Activated CD4-positive, alpha-beta memory T cell treated with anti-CD3 and anti-CD28 coated beads, Interleukin-2, amount 10 ng/mL, durations not matched to agents 7 days and 5 days (primary cell): ENCODE measurements around the gene PPFIA4. TPM values are rescaled to one million over a fixed set of nuclear protein-coding genes. Genes with fewer than 3 reads are reported as not detected.
"Not testable (repeated sequence)": the region's sequence is repeated elsewhere in the genome, so short reads cannot be mapped to it uniquely, and the experiment has no call there.

Experiments used
- CTCF ChIA-PET: fragments of 350-600 bp; sonication (Branson Sonifier 250); formaldehyde crosslinking; loops from one replicate; lab custom pipeline; 2021; ENCODE audit warnings: antibody characterized with exemption, inconsistent platforms; lab: Charles Lee
- POLR2A ChIA-PET: fragments of 350-600 bp; sonication (Branson Sonifier 250); formaldehyde crosslinking; loops from one replicate; lab custom pipeline; 2021; ENCODE audit warnings: antibody characterized with exemption; lab: Charles Lee
- DNase-seq: peaks from one replicate; pipeline ENCODE4 v3.0.0-alpha.2; 2020
- H3K27ac Mint-ChIP-seq: one replicate; pipeline ENCODE4 v1.8.0; 2021; ENCODE audit warnings: mild to moderate bottlenecking, mixed read lengths
- H3K27me3 Mint-ChIP-seq: one replicate; pipeline ENCODE4 v1.8.0; 2021; ENCODE audit warnings: mixed read lengths
- H3K36me3 Mint-ChIP-seq: one replicate; pipeline ENCODE4 v1.8.0; 2021; ENCODE audit warnings: low read depth, mixed read lengths
- H3K4me1 Mint-ChIP-seq: one replicate; pipeline ENCODE4 v1.8.0; 2021; ENCODE audit warnings: mixed read lengths
- H3K4me3 Mint-ChIP-seq: one replicate; pipeline ENCODE4 v1.8.0; 2021; ENCODE audit warnings: mild to moderate bottlenecking, mixed read lengths
- H3K9me3 Mint-ChIP-seq: one replicate; pipeline ENCODE4 v1.8.0; 2021; ENCODE audit warnings: mixed read lengths
- total RNA-seq, 2 experiments: library from RNA; stranded (reverse); gene quantifications; one replicate each; pipeline ENCODE4 v1.2.3, GENCODE V29; 2021

PPFIA4 gene
- 10 to 100 TPM; 28.9 to 29.3 TPM for total RNA-seq

DNA sequence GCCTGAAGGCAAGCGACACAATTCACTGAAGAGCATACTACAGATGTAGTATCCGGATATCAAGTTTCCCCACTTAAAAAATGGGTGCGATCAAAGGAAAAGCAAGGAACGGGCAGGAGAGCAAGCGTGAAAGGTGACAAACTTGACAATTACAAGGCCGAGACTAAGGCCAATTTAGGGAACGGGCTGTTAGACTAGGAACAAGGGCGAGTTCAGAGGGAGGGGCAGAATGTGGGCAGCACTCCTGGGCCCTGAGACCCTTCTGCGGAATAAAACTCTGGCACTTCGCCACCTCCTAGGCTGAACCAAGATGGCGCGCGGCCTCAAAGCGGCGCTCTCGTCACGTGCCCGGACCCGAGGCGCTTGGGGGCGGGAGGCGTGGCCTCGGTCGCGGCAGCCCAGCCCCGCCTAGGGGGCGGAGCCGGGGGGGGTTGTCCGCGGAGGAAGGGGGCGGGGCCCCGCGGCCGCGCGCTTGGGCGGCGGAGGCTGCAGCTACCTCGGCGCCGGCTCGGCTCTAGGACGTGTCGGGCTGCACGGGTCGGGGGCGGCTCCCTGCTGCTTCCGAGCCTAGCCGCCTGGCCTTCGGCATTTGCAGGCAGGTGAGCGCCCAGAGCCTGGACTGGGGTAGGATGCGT is at the start of gene PPFIA4:
TSS of gene PPFIA4 (plus strand) at position 461 of the 635 bp plus-strand sequence. CDS start 12,518 bp downstream, outside the sequence.
- Mint-ChIP-seq H3K27me3 (peaks cover 14% of the 10 kb centered on the region), H3K4me1 (peaks cover 22% of the 10 kb centered on the region), H3K9me3 (no peaks in the 10 kb centered on the region), H3K27ac (peak within 1 kb of the TSS; percentile 52), H3K36me3 (peaks cover 40% of the 10 kb centered on the region), H3K4me3 (peak within 1 kb of the TSS; percentile 73)
- ChIA-PET POLR2A (interaction anchor here (1.0 to 3.3 kb wide), 3 partner anchors 19 to 684 kb away, joined by 3 to 27 read pairs (median 3); partner anchors contain the start of genes TMEM183A and UBE2T), CTCF (interaction anchor here (0.9 to 2.5 kb wide), 5 partner anchors 12 to 241 kb away, joined by 3 to 25 read pairs (median 4); no protein-coding TSS in a partner anchor)
- peak; percentile 92 for DNase-seq

GRCh38 chr1:202976633-202977032 is 49.7 kb upstream of the PPFIA4 start:
- no peak overlapping the region for H3K27ac Mint-ChIP-seq
- no peaks in the 10 kb centered on the region for H3K4me1 Mint-ChIP-seq
- ChIA-PET CTCF (no interaction called here), POLR2A (no interaction called here)
- no peak for DNase-seq
- no peaks in the 10 kb centered on the region for H3K36me3 Mint-ChIP-seq
- H3K27me3 Mint-ChIP-seq: peaks cover 47% of the 10 kb centered on the region
- no peak overlapping the region for H3K4me3 Mint-ChIP-seq
- H3K9me3 Mint-ChIP-seq: no peaks in the 10 kb centered on the region

DNA sequence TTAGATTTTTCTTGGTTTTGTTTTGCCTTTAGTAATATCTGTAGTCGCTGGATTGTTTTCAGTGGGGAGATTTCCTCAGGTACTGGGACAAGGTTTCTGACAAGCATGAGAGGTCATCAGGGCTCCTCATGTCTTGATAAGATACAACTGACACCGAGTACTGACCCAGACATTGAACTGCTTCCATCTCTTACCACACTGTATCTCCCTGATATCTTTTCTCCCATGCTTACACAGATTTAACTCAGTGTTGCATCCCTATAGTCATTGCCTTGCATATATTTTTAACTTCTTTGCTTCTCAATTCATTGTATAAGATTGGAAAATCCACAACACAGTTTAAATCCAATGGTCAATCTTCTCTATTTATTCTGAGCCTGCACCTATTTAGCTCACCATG is 46.8 kb upstream of the PPFIA4 start:
- ChIA-PET CTCF (interaction anchor here (2.3 kb wide), 1 partner anchor 21 kb away, joined by 6 read pairs; no protein-coding TSS in a partner anchor), POLR2A (no interaction called here)
- Mint-ChIP-seq H3K4me1 (no peaks in the 10 kb centered on the region), H3K9me3 (no peaks in the 10 kb centered on the region), H3K36me3 (no peaks in the 10 kb centered on the region), H3K4me3 (no peak overlapping the region), H3K27me3 (peaks cover 41% of the 10 kb centered on the region), H3K27ac (no peak overlapping the region)
- no peak for DNase-seq

- POLR2A ChIA-PET: interaction anchor here (0.8 to 1.3 kb wide), 2 partner anchors 17 to 25 kb away, joined by 3 read pairs; partner anchors contain the start of gene TMEM183A
- peaks cover 33% of the 10 kb centered on the region for H3K27me3 Mint-ChIP-seq
- no peaks in the 10 kb centered on the region for H3K9me3 Mint-ChIP-seq
- CTCF ChIA-PET: interaction anchor here (1.7 kb wide), 1 partner anchor 18 kb away, joined by 5 read pairs; no protein-coding TSS in a partner anchor
- H3K4me1 Mint-ChIP-seq: no peaks in the 10 kb centered on the region
- DNase-seq: no peak
- no peak overlapping the region for H3K27ac Mint-ChIP-seq
- H3K4me3 Mint-ChIP-seq: no peak overlapping the region
- no peaks in the 10 kb centered on the region for H3K36me3 Mint-ChIP-seq
Measured at GRCh38 chr1:202981939-202982338, 44.4 kb upstream of the PPFIA4 start.

- ChIA-PET CTCF (interaction anchor here (1.2 kb wide), 1 partner anchor 16 kb away, joined by 3 read pairs; no protein-coding TSS in a partner anchor), POLR2A (no interaction called here)
- Mint-ChIP-seq H3K4me3 (no peak overlapping the region), H3K27ac (no peak overlapping the region), H3K4me1 (no peaks in the 10 kb centered on the region), H3K36me3 (no peaks in the 10 kb centered on the region), H3K27me3 (peaks cover 26% of the 10 kb centered on the region), H3K9me3 (no peaks in the 10 kb centered on the region)
- DNase-seq: no peak
Measured at GRCh38 chr1:202982715-202983430, 43.4 kb upstream of the PPFIA4 start.

DNA sequence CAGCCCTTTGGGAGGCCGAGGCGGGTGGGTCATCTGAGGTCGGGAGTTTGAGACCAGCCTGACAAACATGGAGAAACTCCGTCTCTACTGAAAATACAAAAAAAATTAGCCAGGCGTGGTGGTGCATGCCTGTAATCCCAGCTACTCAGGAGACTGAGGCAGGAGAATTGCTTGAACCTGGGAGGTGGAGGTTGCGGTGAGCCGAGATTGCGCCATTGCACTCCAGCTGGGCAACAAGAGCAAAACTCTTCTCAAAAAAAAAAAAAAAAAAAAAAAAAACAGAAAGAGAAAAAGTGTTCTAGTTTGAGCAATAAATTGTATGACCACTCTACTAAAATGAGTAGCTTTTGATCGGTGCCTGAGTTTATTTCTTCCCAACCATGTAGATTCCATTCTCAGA is 40.2 kb upstream of the PPFIA4 start:
- H3K36me3 Mint-ChIP-seq, H3K9me3 Mint-ChIP-seq, CTCF ChIA-PET, H3K4me1 Mint-ChIP-seq, H3K27ac Mint-ChIP-seq, H3K4me3 Mint-ChIP-seq, DNase-seq, POLR2A ChIA-PET: not testable (repeated sequence)
- peaks cover 16% of the 10 kb centered on the region for H3K27me3 Mint-ChIP-seq

- POLR2A ChIA-PET: no interaction called here
- H3K27ac Mint-ChIP-seq: no peak overlapping the region
- peaks cover 25% of the 10 kb centered on the region for H3K27me3 Mint-ChIP-seq
- H3K36me3 Mint-ChIP-seq: no peaks in the 10 kb centered on the region
- no peak for DNase-seq
- H3K4me3 Mint-ChIP-seq: no peak overlapping the region
- H3K9me3 Mint-ChIP-seq: no peaks in the 10 kb centered on the region
- CTCF ChIA-PET: interaction anchor here (3.4 kb wide), 1 partner anchor 12 kb away, joined by 11 read pairs; no protein-coding TSS in a partner anchor
- H3K4me1 Mint-ChIP-seq: no peaks in the 10 kb centered on the region
Measured at GRCh38 chr1:202987255-202987654, 39.0 kb upstream of the PPFIA4 start.

- no peaks in the 10 kb centered on the region for H3K36me3 Mint-ChIP-seq
- ChIA-PET POLR2A (no interaction called here), CTCF (interaction anchor here (3.4 kb wide), 1 partner anchor 11 kb away, joined by 11 read pairs; no protein-coding TSS in a partner anchor)
- no peak overlapping the region for H3K27ac Mint-ChIP-seq
- H3K9me3 Mint-ChIP-seq: no peaks in the 10 kb centered on the region
- H3K27me3 Mint-ChIP-seq: peaks cover 23% of the 10 kb centered on the region
- no peak for DNase-seq
- no peaks in the 10 kb centered on the region for H3K4me1 Mint-ChIP-seq
- H3K4me3 Mint-ChIP-seq: no peak overlapping the region
Measured at GRCh38 chr1:202987922-202988583, 38.2 kb upstream of the PPFIA4 start.

DNA sequence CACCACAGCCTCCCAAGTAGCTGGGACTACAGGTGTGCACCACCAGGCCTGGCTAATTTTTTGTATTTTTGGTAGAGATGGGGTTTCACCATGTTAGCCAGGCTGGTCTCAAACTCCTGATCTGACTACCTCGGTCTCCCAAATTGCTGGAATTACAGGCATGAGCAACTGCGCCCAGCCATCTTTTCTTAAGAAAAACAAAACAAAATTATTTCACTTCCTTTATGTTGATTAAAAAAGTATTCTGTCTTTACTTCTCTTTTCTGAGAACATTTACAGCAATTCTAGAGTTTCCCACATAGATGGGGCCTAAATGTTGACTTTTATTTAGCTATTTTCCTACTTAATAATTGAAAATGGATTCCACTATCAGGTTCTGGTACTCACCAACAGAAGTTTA is 36.4 kb upstream of the PPFIA4 start:
- H3K27me3 Mint-ChIP-seq: peaks cover 35% of the 10 kb centered on the region
- H3K4me3 Mint-ChIP-seq: no peak overlapping the region
- H3K36me3 Mint-ChIP-seq: no peaks in the 10 kb centered on the region
- no peak for DNase-seq
- H3K27ac Mint-ChIP-seq: no peak overlapping the region
- H3K9me3 Mint-ChIP-seq: no peaks in the 10 kb centered on the region
- ChIA-PET CTCF (interaction anchor here (0.6 to 3.4 kb wide), 2 partner anchors 10 to 69 kb away, joined by 3 to 11 read pairs; no protein-coding TSS in a partner anchor), POLR2A (no interaction called here)
- no peaks in the 10 kb centered on the region for H3K4me1 Mint-ChIP-seq

DNA sequence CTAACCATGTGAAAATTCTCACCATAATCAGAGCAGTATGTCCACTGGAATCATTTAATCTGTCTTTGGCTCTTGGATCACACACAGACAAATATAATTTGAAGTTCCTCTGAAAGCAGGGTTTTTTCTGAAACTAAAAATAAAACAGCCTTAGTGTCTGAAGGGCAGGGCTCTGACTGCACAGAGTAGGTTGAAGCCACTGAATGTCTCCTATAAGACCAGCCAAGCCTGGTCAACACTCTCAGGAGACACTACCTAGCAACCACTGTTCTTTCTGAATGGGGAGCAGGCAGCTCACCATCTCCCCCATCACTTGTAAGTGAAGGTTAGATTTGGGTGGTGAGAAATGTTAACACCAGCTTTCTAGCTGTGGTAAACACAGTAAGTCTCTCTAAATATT is 35.2 kb upstream of the PPFIA4 start:
- POLR2A ChIA-PET: no interaction called here
- H3K4me3 Mint-ChIP-seq: no peak overlapping the region

DNA sequence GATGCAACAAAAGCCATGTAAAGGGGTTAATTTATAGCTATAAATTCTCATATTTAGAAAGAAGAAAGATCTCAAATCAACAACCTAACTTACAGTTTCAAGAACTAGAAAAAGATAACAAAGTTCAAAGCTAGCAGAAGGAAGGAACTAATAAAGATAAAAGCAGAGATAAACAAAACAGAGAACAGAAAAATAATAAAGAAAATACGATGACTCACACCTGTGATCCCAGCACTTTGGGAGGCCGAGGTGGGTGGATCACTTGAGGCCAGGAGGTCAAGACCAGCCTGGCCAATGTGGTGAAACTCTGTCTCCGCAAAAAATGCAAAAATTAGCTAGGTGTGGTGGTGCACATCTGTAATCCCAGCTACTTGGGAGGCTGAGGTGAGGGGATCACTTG is 31.5 kb upstream of the PPFIA4 start:
- Mint-ChIP-seq H3K27ac (no peak overlapping the region), H3K4me3 (no peak overlapping the region), H3K36me3 (no peaks in the 10 kb centered on the region), H3K4me1 (peaks cover 9% of the 10 kb centered on the region), H3K9me3 (no peaks in the 10 kb centered on the region), H3K27me3 (peaks cover 60% of the 10 kb centered on the region)
- ChIA-PET POLR2A (interaction anchor here (0.8 to 1.5 kb wide), 3 partner anchors 12 to 27 kb away, joined by 3 to 4 read pairs (median 3); partner anchors contain the start of gene TMEM183A), CTCF (interaction anchor here (1.1 to 2.1 kb wide), 4 partner anchors 9 to 46 kb away, joined by 4 to 7 read pairs (median 6); partner anchors contain the start of gene TMEM183A)
- DNase-seq: no peak

More for the DNA sequence above, 35.2 kb upstream of the PPFIA4 start:
- no peak for DNase-seq
- Mint-ChIP-seq H3K27me3 (peaks cover 45% of the 10 kb centered on the region), H3K4me1 (no peaks in the 10 kb centered on the region), H3K36me3 (no peaks in the 10 kb centered on the region), H3K27ac (no peak overlapping the region), H3K9me3 (no peaks in the 10 kb centered on the region)
- CTCF ChIA-PET: interaction anchor here (0.6 kb wide), 1 partner anchor 17 kb away, joined by 4 read pairs; no protein-coding TSS in a partner anchor
